ENCODE measurements around the gene USP40.

DNA sequence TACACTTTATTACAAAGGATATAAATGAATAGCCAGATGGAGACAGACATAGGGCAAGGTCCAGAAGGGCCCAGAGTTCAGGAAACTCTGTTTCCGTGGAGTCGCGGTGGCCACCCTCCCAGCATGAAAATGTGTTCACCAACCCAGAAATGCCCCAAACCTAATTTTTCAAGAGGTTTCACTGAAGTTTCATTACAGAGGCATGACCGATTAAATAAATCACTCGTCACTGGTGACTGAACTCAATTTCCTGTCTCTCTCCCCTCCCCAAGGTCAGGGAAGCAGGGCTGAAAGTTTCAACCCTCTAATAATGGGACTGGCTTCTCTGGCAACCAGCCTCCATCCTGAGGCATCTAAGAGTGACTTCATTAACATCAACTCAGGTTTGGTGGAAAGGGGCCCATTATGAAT is 22.4 kb downstream of the USP40 start:
- TF ChIP-seq, protein P1, sequence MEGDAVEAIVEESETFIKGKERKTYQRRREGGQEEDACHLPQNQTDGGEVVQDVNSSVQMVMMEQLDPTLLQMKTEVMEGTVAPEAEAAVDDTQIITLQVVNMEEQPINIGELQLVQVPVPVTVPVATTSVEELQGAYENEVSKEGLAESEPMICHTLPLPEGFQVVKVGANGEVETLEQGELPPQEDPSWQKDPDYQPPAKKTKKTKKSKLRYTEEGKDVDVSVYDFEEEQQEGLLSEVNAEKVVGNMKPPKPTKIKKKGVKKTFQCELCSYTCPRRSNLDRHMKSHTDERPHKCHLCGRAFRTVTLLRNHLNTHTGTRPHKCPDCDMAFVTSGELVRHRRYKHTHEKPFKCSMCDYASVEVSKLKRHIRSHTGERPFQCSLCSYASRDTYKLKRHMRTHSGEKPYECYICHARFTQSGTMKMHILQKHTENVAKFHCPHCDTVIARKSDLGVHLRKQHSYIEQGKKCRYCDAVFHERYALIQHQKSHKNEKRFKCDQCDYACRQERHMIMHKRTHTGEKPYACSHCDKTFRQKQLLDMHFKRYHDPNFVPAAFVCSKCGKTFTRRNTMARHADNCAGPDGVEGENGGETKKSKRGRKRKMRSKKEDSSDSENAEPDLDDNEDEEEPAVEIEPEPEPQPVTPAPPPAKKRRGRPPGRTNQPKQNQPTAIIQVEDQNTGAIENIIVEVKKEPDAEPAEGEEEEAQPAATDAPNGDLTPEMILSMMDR (IDR thresholded peaks at IDR 0.05), result no peak
- no peak for TF ChIP-seq EZH2 (IDR thresholded peaks at IDR 0.05)
